ENCODE results near the gene KANSL1.
"Not testable (repeated sequence)": the region's sequence is repeated elsewhere in the genome, so short reads cannot be mapped to it uniquely, and the experiment has no call there.

The KANSL1 gene

DNA sequence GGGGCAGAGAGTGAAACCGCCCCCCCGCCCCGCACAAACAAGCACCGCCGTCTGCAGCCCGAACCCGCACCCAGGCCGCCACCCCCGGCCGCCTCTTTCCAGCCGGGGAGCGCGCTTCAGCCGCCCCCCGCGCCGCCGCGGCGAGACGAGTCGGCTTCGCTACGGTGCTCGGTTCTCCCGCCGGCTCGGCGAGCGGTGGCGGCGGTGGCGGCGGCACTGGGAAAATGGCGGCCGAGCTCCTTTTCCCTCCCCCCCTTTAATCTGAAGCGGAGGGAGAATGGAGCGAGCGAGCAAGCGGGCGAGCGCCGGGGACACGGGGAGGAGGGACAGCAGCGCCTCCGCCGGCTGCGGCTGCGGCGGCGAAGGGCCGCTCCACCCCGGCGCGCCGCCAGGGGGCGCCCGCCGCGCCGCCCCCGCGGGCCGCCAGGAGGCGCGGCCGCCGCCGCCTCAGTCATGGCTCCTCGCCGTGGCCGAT is at the start of gene KANSL1:
Gene KANSL1 (minus strand): TSS at position 279 of the 475 bp plus-strand sequence. CDS start 21,286 bp downstream, outside the sequence.
- DNase-seq: peak; percentile 84

DNA sequence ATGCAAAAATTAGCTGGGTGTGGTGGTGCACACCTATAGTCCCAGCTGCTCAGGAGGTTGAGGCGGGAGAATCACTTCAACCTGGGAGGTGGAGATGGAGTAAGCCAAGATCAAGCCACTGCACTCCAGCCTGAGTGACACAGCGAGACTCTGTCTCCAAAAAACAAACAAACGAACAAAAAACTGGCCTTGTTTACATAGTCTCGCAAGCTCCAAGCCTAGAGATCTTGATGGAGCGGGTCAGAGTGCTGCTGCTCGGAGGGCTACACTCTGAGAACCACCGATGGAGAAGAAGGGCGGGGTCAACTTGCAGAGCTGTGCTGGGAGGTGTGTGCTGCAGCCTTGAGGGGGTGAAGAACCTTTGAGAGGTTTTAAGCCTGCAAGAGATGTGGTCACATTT is 38.1 kb upstream of the KANSL1 start:
- DNase-seq: not testable (repeated sequence)

DNA sequence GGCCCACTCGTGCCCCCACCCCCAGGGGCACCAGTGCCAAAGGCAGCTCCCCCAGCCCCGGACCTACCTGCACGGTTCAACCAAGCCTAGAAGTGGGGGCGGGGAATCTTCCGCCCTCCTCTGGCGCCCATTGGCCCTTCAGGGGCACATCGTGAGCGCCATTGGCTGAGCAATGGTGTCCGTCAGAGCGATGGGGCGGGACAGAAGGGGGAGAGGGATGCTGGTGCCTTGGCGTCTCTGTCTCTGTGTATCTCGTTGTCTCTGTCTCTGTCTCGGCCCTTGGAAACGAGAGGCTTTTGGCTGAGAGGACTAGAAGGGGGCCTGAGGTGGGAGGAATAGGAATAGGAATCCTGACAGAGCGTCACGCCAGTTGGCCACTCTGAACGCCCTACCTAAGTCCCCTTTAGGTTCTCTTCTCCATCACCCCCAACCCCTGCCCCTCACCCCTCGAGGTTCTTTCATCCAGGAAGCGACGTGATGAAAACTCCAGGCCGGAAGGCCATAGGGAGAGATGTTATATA is 32.1 kb upstream of the KANSL1 start:
- DNase-seq: peak; percentile 91

- DNase-seq: not testable (repeated sequence)
Measured at GRCh38 chr17:46224864-46225263, 31.6 kb upstream of the KANSL1 start.

DNA sequence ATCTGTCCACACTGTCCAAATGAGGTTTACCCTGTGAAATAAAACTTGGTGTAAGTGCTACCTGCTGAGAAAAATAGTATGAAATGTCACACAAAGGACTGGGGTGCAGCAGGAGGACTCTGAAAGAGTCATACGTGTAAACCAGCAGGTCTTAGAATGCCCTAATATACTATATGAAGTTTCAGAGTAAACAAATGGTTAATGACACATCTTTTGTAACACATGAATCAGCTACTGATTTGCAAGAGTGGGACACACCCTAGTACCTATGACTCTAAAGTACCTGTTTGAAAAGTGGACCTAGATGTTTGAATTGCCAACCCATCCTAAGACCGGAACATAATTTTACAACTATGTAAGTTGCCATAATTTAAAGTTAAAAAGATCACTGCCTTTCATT is 29.8 kb upstream of the KANSL1 start:
- DNase-seq: not testable (repeated sequence)

DNA sequence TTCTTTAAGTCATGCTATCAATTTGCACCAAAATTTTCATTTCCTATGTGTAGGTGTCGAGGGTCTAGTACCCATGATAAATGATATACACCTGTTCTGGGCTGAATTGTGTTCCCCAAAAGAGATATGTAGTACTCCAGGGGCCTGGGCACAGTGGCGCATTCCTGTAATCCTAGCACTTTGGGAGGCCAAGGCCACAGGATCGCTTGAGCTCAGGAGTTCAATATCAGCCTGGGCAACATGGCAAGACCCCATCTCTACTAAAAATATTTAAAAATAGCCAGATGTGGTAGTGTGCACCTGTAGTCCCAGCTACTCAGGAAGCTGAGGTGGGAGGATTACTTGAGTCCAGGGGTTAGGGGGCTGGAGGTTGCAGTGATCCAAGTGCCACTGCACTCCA is 23.5 kb upstream of the KANSL1 start:
- no peak for DNase-seq

- DNase-seq: no peak
Measured at GRCh38 chr17:46212634-46213435, 19.6 kb upstream of the KANSL1 start.

GRCh38 chr17:46208997-46209396 is 15.8 kb upstream of the KANSL1 start:
- DNase-seq: no peak

DNA sequence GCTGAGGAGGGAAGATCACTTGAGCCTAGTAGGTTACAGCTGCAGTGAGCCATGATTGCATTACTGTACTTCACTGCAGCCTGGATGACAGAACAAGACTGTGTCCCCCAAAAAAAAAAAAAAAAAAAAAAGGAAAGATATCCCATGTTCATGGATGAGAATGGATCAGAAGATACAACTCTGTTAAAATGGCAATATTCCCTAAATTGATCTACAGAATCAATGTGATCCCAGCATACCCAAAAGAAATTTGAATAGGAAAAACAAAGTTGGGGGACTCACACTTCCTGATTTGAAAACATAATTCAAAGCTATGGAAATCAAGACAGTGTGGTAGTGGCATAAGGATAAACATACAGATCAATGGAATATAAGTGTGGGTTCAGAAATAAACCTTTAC is 12.7 kb upstream of the KANSL1 start:
- no peak for DNase-seq

- DNase-seq: no peak
Measured at GRCh38 chr17:46202424-46202823, 9.2 kb upstream of the KANSL1 start.

DNA sequence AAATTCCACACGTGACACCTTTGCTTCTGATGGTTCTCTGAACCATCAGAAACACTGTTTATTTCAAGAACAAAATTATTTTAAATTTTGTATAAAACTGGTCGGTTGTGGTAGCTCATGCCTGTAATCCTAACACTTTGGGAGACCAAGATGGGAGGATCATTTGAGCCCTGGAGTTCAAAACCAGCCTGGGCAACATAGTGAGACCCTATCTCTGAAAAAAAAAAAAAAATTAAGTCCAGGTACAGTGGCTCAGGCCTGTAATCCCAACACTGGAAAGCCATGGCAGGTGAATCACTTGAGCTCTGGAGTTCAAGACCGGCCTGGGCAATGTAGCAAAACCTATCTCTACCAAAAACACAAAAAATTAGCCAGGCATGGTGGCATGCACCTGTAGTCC is 8.3 kb upstream of the KANSL1 start:
- no peak for DNase-seq

- no peak for DNase-seq
Measured at GRCh38 chr17:46200197-46200596, 7.0 kb upstream of the KANSL1 start.

DNA sequence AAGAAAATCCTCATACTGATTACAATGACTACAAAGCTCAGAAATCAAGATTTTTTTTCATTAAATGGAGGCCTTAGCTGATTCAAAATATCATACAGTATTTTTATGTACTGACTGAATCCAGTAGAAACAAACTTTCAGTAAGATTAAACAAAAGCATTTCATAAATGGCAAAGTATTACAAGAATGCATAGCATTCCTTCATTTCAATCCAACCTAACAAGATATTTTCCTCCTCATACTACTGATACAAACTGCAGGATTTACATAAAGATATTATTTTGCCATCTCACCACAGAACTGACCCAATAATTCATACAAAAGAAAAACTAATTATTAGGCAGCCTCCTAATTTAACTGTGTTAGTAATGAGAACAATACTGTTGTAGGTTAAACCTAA is 6.2 kb upstream of the KANSL1 start:
- DNase-seq: no peak

DNA sequence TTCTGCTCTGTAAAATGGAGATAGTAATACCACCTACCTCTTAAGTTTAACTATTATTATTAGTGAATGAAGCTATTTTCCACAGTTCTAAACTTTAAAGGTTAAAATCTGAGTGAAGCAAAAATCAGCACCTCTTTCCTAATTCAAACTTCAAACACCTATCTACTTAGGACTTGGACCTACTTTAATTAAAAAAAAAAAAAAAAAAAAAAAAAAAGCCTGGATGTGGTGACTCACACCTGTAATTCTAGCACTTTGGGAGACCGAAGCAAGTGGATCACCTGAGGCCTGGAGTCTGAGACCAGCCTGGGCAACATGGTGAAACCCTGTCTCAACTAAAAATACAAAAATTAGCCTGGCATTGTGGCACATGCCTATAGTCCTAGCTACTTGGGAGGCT is 5.0 kb upstream of the KANSL1 start:
- DNase-seq: no peak

DNA sequence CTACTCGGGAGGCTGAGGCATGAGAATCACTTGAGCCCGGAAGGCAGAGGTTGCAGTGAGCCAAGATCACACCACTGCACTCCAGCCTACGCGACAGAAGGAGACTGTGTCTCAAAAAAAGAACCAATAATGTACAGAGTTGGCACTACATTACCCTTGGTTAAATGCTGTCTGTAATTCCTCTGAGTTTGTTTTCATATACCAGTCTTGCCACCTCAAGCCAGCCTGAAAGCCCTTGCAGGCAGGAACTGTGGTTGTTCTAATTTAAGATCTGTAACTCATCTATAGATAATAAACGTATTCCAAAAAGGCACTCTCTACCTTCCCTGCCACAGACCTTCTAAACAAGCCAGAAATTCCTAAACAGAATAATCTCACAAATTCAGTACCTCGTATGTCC is 4.3 kb upstream of the KANSL1 start:
- DNase-seq: no peak

GRCh38 chr17:46195939-46196716 is 2.9 kb upstream of the KANSL1 start:
- no peak for DNase-seq

GRCh38 chr17:46195217-46195855 is 2.1 kb upstream of the KANSL1 start:
- no peak for DNase-seq

DNA sequence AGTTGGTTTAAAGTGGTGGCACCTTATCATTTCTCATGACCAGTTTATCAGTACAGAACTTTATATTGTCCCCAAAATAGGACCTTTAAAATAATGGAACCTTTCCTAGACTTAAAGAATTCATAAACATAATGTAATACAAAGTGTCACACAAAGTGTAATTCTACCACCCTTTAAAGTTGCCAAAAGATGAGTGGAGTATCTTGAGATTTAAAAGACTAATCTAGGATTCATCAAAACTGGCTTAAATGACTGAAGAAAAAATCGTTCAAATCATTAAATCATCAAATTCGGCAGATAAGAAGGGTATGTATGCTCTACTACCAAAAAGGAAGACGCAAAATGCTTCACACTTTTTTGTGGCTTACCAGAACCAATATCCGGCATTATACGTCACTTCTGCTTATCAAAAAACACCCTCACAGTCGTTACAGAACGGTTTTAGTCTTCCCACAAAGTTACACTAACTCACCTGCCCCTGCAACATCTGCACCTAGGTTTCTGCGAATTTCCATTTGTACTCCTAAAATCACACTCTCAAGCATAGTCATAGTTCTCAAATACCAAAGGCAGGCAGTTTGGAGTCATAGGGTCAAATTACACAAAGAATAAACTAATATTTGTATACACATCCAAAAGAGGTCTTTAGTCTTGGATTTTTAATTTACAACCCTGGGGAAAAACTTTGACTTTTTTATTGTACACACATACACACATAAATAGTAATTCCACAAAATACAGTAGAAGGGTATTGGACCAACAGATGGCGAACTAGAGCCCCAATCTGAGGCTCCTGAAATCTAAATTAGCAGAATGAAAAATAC is 1.4 kb upstream of the KANSL1 start:
- DNase-seq: no peak

DNA sequence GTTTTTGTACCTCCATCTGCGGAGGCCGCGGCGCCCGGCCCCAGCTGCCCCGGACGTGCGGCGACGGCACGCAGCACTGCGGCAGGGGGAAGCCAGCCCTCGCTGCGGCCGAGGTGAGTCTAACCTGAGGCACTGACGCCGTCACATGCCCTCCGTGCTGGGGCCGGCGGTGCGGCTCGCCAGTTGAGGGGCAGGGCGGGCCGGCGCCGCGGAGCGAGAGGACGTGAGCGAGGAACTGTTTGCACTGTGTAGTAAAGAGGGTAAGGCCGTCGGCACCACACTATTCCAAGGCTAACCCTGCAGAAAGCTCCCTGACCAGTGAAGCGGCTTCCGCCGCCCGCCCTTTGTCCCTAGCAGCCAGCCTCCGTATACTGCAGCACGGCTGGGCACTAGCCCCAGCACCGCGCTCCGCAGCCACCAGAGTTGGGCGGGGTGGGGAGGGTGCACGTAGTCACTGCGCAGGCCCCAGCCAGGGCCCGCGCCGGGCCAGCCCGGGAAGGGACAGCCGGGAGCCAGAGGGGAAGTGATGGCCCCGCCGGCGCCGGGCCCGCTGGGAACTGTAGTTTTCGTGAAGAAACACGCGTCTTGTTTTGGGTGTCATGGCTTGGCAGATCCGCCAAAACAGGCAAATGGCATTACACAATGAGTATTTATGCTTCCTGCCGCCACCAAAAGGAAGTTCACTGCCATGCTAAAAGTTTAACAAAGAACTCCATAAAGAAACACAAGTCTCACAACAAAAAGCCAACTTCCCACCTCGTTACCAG is 580 bp upstream of the KANSL1 start:
- peak; percentile 92 for DNase-seq

GRCh38 chr17:46192439-46193150 is 634 bp downstream of the KANSL1 start:
- DNase-seq: peak; percentile 48

DNA sequence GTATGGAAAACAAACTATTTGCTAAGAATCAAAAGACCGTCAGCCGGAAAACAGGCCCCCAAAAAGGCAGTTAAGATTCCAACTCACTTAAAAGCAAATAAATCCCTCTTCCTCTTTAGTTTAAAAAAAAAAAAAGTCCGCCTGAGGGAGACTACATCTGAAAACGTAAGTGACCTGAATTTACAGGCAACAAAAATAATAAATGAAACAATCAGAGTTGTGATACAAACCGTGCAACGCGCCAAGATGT is 1.1 kb downstream of the KANSL1 start:
- DNase-seq: no peak
